Renal cortex interstitium (tissue), 11 donors: ENCODE results near the gene PRDX5. TPM values are rescaled to one million over a fixed set of nuclear protein-coding genes. Genes with fewer than 3 reads are reported as not detected.
"Not testable (repeated sequence)": the region's sequence is repeated elsewhere in the genome, so short reads cannot be mapped to it uniquely, and the experiment has no call there.

Experiments used
- DNase-seq, 11 donors: peaks; one replicate each; pipeline ENCODE4 v3.0.0-alpha.2; 2013; ENCODE audit warnings: low read depth in 9 of 11, low spot score in 4 of 11; ENCODE audit errors: extremely low read depth in 1 of 11
- polyA plus RNA-seq, 3 donors: library from polyadenylated mRNA; unstranded; fragments of 120-200 nt; gene quantifications; one replicate each; pipeline ENCODE4 v1.2.1, GENCODE V29; 2013; ENCODE audit not compliant: insufficient read length in 3 of 3

PRDX5 gene
- polyA plus RNA-seq, 3 donors, result 161 to 233 (median 207) TPM

- DNase-seq, result no peak
Measured at GRCh38 chr11:64298966-64299846, 18.7 kb upstream of the PRDX5 start.

DNA sequence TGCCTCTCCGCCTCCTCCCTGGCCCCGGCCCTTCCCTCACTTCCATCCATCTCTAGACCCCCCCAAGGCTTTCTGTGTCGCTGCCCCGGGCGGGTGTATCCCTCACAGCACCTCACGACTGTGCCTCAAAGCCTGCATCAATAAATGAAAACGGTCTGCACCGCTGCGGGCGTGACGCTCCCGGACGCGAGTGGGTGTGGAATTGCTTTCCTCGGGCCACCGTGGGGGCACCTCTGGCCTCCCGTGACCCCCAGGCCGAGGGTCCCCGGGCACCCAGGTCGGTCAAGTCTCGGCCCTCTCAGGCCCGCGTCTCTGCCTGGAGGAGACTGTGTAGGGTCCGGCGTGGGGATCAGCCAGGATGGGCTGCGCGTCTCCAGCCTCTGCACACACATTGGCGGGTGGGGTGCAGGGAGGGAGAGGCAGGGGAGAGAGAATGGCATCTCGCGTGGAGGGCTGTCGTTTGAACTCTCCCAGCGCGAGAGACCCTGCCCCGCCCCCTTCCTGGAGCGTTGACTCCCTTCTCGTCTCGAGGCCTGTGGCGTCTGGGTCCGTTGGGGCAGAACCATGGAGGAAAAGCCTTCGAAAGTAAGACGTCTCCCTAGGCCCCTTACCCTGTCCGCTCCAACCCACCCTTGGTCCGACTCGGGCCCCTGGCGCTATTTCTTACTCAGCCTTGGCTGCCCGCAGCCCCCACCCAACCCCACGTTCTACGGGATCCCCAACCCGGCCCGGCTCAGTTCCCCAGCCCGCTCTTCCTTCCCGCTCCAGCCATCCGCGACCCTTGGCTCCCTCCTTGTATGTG lies 17.9 kb upstream of the PRDX5 start, which contains the start of gene CATSPERZ:
CATSPERZ (plus strand) TSS at position 512 of the 802 bp plus-strand sequence; CDS start at position 565, 53 bp downstream.
- no peak for DNase-seq

DNA sequence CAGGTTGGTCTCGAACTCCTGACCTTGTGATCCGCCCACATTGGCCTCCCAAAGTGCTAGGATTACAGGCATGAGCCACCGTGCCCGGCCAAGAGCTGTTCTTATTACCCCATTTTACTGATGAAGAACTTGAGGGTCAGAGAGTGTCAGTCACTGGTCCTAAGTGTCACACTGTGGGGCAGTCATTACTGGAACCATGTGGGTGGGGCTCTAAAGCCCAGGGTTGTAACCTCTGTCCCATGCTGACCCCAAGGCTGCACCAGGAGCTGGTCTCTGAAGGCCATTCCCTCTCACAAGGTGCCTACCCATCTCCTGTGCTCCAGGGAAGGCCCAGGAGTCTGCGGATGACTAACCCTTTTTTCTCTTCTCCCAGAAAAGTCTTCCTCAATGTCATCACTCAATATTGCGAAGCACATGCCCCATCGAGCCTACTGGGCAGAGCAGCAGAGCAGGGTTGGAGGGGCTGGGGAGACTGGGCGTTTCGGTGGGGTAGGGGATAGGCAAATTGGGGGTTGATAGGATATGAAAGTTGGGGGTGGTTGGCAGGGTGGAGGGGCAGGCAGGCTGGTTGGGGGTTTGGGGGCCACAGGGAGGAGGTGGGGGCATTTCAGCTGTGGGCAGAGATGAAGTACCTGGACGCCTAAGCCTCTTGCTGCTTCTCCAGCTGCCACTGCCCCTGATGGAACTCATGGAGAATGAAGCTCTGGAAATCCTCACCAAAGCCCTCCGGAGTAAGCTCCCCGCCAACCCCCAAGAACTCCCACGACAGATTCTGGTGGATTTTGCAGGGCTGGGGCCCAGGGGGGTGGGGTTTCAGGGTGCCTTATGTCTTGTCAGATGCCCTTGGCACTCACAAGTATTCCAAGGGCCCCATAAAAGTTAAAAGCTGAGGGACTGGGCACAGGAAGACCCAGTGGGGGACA lies 14.6 kb upstream of the PRDX5 start:
- DNase-seq, result no peak

DNA sequence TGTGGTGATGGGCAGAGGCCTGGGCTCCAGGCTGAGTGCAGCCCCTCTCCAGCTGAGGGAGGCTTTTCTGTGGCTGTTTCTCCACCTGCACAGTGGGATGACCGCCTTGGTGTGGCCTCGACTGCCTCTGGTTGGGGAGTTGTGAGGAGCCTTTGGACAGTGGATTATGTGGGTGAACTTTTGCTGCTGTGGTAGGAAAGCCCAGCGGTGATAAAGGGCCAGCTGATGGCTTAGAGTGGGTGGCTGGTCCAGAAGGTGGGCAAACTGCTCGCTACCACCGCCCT lies 13.9 kb upstream of the PRDX5 start:
- DNase-seq, result no peak

DNA sequence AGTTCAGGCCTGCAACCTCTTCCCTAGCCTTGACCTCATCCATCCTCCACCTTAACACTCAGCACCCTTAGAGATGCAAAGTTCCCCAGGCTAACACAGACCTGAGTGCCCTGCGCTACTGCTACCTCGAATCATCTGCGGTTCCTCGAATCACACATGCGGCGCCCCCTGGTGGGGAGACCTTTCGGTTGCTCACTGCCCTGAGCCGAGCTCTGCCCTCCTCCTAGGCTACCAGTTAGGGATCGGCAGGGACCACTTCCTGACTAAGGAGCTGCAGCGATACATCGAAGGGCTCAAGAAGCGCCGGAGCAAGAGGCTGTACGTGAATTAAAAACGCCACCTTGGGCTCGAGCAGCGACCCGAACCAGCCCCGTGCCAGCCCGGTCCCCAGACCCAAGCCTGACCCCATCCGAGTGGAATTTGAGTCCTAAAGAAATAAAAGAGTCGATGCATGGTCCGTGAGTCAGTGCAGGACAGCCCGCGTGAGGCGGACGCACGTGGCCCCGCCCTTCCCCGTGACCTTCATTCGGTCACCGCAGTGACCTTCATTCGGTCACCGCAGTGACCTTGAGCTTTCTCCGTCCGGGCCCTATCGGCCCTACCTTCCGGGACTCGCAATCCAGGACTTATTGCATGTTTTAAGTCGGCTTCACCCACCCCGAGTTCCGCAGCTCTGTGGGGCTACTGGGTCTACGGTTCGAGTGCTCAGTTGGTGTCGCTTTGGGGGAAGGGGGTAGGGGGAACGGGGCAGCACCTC lies 13.4 kb upstream of the PRDX5 start:
- peak in 9 of 11 donors; percentile 71 to 86 (median 82) for DNase-seq

DNA sequence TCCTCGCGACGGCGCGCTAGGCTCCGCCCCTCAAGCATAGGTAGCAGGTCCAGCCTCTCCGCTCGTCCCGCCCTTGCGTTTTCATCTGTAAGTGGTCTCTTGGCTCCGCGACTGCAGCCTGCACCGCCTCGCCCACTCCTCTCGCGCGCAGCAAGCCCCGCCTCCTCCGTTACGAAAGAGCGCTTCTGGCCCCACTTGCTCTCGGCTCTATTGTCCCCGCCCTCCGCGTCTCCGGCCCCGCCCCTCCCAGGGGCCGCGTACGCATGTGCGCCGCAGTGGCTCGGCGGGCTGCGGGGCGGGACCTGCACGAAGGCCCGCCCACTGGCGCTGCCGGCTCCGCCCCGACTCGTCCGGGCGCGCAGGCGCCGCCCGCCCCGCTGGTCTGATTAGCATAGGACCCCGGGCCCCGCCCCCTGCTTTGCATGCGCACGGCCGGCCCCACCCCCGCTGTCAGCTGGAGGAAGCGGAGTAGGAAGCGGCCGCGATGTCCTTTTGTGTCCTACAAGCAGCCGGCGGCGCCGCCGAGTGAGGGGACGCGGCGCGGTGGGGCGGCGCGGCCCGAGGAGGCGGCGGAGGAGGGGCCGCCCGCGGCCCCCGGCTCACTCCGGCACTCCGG lies 12.7 kb upstream of the PRDX5 start, which contains the start of gene ESRRA:
ESRRA (plus strand) TSS at position 450 of the 616 bp plus-strand sequence. CDS start 1,656 bp downstream, outside the sequence.
- DNase-seq, result peak; percentile 91 to 99 (median 96)

GRCh38 chr11:64305691-64306562 lies 12.0 kb upstream of the PRDX5 start:
- DNase-seq, result no peak

DNA sequence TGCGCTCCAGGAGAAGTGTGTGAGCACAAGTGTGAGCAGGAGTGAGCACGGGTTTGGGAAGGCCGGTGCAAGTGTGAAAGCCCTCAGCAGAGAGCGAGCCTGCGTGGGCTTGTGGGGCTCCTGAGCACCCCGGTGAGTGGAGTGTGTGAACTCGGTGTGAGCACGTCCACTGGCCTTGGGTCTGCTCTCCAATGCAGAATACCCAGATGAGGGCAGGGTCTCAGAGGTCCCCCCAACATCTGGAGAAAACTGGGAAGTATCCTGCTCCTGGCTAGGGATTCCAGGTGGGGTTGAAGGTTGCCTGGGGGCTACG lies 11.4 kb upstream of the PRDX5 start:
- DNase-seq, result no peak

DNA sequence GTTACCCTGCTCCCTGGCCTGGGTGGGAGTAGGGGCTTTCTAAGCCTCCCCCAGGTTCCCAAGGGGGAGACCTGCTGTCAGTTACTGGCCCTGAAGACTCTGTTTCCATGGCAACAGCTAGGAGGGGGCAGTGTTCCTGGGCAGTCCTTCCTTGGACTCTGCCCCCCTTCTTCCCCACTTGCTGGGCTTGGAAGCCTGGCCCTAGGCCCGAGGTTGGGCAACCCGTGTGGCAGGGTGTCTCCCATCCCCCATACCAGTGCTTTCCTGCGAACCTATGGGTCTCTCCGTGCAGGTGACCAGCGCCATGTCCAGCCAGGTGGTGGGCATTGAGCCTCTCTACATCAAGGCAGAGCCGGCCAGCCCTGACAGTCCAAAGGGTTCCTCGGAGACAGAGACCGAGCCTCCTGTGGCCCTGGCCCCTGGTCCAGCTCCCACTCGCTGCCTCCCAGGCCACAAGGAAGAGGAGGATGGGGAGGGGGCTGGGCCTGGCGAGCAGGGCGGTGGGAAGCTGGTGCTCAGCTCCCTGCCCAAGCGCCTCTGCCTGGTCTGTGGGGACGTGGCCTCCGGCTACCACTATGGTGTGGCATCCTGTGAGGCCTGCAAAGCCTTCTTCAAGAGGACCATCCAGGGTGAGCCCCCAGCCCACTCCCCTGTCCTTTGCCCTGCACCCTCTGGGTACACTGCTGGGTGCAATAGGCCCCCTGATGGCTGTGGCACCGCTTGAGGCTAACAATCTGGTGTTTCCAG lies 10.9 kb upstream of the PRDX5 start:
- no peak for DNase-seq

- DNase-seq, result not testable (repeated sequence)
Measured at GRCh38 chr11:64307795-64308194, 10.1 kb upstream of the PRDX5 start.

DNA sequence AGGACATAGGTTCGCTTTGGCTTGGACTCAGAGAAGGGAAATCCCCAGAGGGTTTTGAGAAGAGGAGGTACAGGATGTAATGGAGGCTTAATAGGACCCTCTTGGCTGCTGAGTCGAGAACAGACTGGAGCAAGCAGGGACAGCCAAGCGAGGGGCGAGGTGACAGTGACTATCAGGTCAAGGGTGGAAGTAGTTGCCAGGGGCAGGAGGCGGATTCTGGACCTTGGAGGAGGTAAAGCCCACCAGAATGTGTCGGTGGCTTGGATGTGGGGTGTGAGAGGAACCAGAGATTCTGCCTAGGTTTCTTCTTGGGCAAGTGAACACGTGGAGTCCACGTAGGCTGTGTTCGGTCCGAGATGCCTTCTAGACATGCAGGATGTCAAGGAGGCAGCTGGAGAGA lies 5.0 kb upstream of the PRDX5 start:
- DNase-seq, result no peak

DNA sequence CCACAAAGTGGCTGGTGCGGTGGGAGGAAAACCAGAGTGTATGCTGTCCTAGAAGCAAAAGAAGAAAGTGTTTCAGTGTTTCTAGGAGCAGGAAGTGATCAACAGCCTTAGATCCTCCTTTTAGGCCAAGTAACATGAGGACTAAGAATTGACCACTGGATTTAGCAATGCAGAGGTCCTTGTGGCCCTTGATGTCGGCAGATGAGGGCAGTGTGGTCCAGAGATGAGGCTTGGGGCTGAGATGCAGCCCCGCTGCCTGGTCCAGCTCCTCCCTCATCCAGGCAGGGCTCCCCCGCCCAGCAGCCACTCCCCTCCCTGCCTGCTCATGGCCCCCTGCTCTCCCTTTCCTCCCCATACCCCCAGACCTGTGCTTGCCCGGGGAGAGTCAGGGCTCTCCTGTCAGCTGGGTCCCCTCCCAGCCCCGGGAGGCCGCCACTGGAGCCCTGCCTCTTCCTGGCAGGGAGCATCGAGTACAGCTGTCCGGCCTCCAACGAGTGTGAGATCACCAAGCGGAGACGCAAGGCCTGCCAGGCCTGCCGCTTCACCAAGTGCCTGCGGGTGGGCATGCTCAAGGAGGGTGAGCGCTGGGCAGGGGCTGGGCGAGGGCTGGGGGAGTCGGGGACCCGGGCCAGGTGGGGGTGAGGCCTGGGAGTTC lies 4.3 kb upstream of the PRDX5 start:
- DNase-seq, result no peak

GRCh38 chr11:64314146-64314804 lies 3.6 kb upstream of the PRDX5 start:
- no peak for DNase-seq

GRCh38 chr11:64314805-64315561 lies 2.9 kb upstream of the PRDX5 start:
- DNase-seq, result no peak
